Suprapubic skin (tissue), 4 donors: Measurements from ENCODE around the gene CHST13. TPM values are rescaled to one million over a fixed set of nuclear protein-coding genes. Genes with fewer than 3 reads are reported as not detected.
A peak's percentile ranks its signal among the peaks of the same experiment; 100 is the strongest.

ENCODE experiments used
- DNase-seq, 2 donors: peaks; one replicate each; pipeline ENCODE4 v3.0.0-alpha.2; 2019; ENCODE audit warnings: low spot score in 2 of 2
- H3K27ac ChIP-seq: fragments of 200-600 bp; sonication (generic); one replicate; pipeline ENCODE4 v1.5.1; 2019
- H3K27me3 ChIP-seq: fragments of 200-600 bp; sonication (generic); one replicate; pipeline ENCODE4 v1.5.1; 2019
- H3K36me3 ChIP-seq: fragments of 200-600 bp; sonication (generic); one replicate; pipeline ENCODE4 v1.5.1; 2019
- H3K4me1 ChIP-seq: fragments of 200-600 bp; sonication (generic); one replicate; pipeline ENCODE4 v1.5.1; 2019
- H3K4me3 ChIP-seq: fragments of 200-600 bp; sonication (generic); one replicate; pipeline ENCODE4 v1.5.1; 2019; ENCODE audit warnings: mild to moderate bottlenecking
- H3K9me3 ChIP-seq: fragments of 200-600 bp; sonication (generic); one replicate; pipeline ENCODE4 v1.5.1; 2019
- CTCF ChIP-seq, 2 donors: fragments of 200-600 bp in 1 of 2; fragments of 450-650 bp in 1 of 2; sonication (generic) in 1 of 2; IDR thresholded peaks; one replicate each; pipeline ENCODE4 v1.5.1; 2016 to 2019; ENCODE audit warnings: antibody characterized with exemption in 2 of 2, mild to moderate bottlenecking in 1 of 2, moderate library complexity in 1 of 2
- EP300 ChIP-seq: sonication (generic); formaldehyde crosslinking; IDR thresholded peaks from one replicate; pipeline ENCODE4 v1.6.1; 2017; ENCODE audit warnings: antibody characterized with exemption
- POLR2A ChIP-seq, 2 donors: fragments of 450-650 bp; IDR thresholded peaks; one replicate each; pipeline ENCODE4 v1.6.1; 2017; ENCODE audit warnings: antibody characterized with exemption in 2 of 2, mild to moderate bottlenecking in 2 of 2, moderate library complexity in 2 of 2
- POLR2AphosphoS5 ChIP-seq, 3 donors: sonication (generic); formaldehyde crosslinking; IDR thresholded peaks; one replicate each; pipeline ENCODE4 v1.6.1; 2017; ENCODE audit warnings: antibody characterized with exemption in 3 of 3
- WGBS: methylation state at CpG from one replicate; pipeline ENCODE4 v1.1.5; 2018; 5-methylcytosine and 5-hydroxymethylcytosine counted together
- total RNA-seq, 4 donors: library from RNA; depleted of rRNA; stranded (reverse); fragments of >200 nt; gene quantifications; one replicate each; pipeline ENCODE4 v1.1.0, GENCODE V29; 2016

The CHST13 gene
- total RNA-seq, 4 donors from 2014 or later: not detected

GRCh38 chr3:126477061-126477380 lies 46.9 kb upstream of the CHST13 start:
- H3K27ac ChIP-seq: no peak overlapping the region
- H3K4me3 ChIP-seq: no peak overlapping the region
- H3K36me3 ChIP-seq: no peaks in the 10 kb centered on the region
- peak in 1 of 2 donors; percentile 49 for DNase-seq
- H3K4me1 ChIP-seq: peaks cover 40% of the 10 kb centered on the region
- 64% methylated on average over 4 of the region's 4 CpGs for WGBS
- no peaks in the 10 kb centered on the region for H3K27me3 ChIP-seq
- no peaks in the 10 kb centered on the region for H3K9me3 ChIP-seq
- TF ChIP-seq EP300 (no peak), POLR2A (IDR thresholded peaks at IDR 0.05) (no peak), POLR2AphosphoS5 (IDR thresholded peaks at IDR 0.05) (no peak), CTCF (IDR thresholded peaks at IDR 0.05) (no peak)

GRCh38 chr3:126478581-126479310 lies 45.2 kb upstream of the CHST13 start:
- Histone ChIP-seq H3K4me3 (no peak overlapping the region), H3K27me3 (no peaks in the 10 kb centered on the region), H3K36me3 (no peaks in the 10 kb centered on the region), H3K4me1 (peaks cover 23% of the 10 kb centered on the region), H3K27ac (no peak overlapping the region), H3K9me3 (no peaks in the 10 kb centered on the region)
- peak in 1 of 2 donors; percentile 54 for DNase-seq
- 95% methylated on average over 14 of the region's 14 CpGs for WGBS
- TF ChIP-seq POLR2AphosphoS5 (IDR thresholded peaks at IDR 0.05) (no peak), POLR2A (IDR thresholded peaks at IDR 0.05) (no peak), EP300 (no peak), CTCF (IDR thresholded peaks at IDR 0.05) (no peak)

GRCh38 chr3:126479642-126480041 lies 44.3 kb upstream of the CHST13 start:
- Histone ChIP-seq H3K27ac (no peak overlapping the region), H3K9me3 (no peaks in the 10 kb centered on the region), H3K4me3 (no peak overlapping the region), H3K36me3 (no peaks in the 10 kb centered on the region), H3K4me1 (peaks cover 14% of the 10 kb centered on the region), H3K27me3 (no peaks in the 10 kb centered on the region)
- no peak for TF ChIP-seq EP300
- TF ChIP-seq CTCF (IDR thresholded peaks at IDR 0.05): no peak
- TF ChIP-seq POLR2A (IDR thresholded peaks at IDR 0.05): no peak
- TF ChIP-seq POLR2AphosphoS5 (IDR thresholded peaks at IDR 0.05): no peak
- WGBS: 60% methylated on average over 1 of the region's 1 CpG
- no peak for DNase-seq

- Histone ChIP-seq H3K27ac (no peak overlapping the region), H3K9me3 (no peaks in the 10 kb centered on the region), H3K4me3 (no peak overlapping the region), H3K27me3 (no peaks in the 10 kb centered on the region), H3K36me3 (no peaks in the 10 kb centered on the region), H3K4me1 (peaks cover 10% of the 10 kb centered on the region)
- DNase-seq: no peak
- TF ChIP-seq POLR2A (IDR thresholded peaks at IDR 0.05): no peak
- no peak for TF ChIP-seq EP300
- no peak for TF ChIP-seq CTCF (IDR thresholded peaks at IDR 0.05)
- TF ChIP-seq POLR2AphosphoS5 (IDR thresholded peaks at IDR 0.05): no peak
- WGBS: 94% methylated on average over 5 of the region's 5 CpGs
Observed at GRCh38 chr3:126480206-126480605, 43.7 kb upstream of the CHST13 start.

GRCh38 chr3:126480861-126481260 lies 43.1 kb upstream of the CHST13 start:
- H3K27ac ChIP-seq: no peak overlapping the region
- H3K4me3 ChIP-seq: no peak overlapping the region
- no peaks in the 10 kb centered on the region for H3K36me3 ChIP-seq
- WGBS: 77% methylated on average over 8 of the region's 8 CpGs
- no peak for TF ChIP-seq POLR2A (IDR thresholded peaks at IDR 0.05)
- no peaks in the 10 kb centered on the region for H3K27me3 ChIP-seq
- peak in 1 of 2 donors; percentile 40 for DNase-seq
- no peaks in the 10 kb centered on the region for H3K9me3 ChIP-seq
- H3K4me1 ChIP-seq: peaks cover 10% of the 10 kb centered on the region
